ENCODE results near the gene UBN1. TPM values are rescaled to one million over a fixed set of nuclear protein-coding genes. Genes with fewer than 3 reads are reported as not detected.

UBN1 gene
- total and polyA plus RNA-seq, 2 of the 13 experiments (the other 11 are each of a cell fraction or from before 2014, with no cell fraction given), result 10.6 to 23.5 TPM

GRCh38 chr16:4914528-4915225, 67.4 kb downstream of the UBN1 start (continued):
- TF ChIP-seq ZNF839 (CRISPR knock-in tag; IDR thresholded peaks at IDR 0.05; ENCODE audit: borderline replicate concordance) (no peak), ZMYM4 (CRISPR knock-in tag; IDR thresholded peaks at IDR 0.05) (no peak), ZNF503 (CRISPR knock-in tag; IDR thresholded peaks at IDR 0.05) (no peak), TBP (CRISPR knock-in tag; IDR thresholded peaks at IDR 0.05) (no peak), SOX13 (IDR thresholded peaks at IDR 0.05) (no peak), SOX13 (CRISPR knock-in tag; conservative IDR thresholded peaks at IDR 0.05 in 1 of 2, IDR thresholded peaks at IDR 0.05 in 1 of 2) (no peak), MLXIP (CRISPR knock-in tag; IDR thresholded peaks at IDR 0.05; ENCODE audit: borderline replicate concordance) (no peak)
- TF ChIP-seq, protein P1, sequence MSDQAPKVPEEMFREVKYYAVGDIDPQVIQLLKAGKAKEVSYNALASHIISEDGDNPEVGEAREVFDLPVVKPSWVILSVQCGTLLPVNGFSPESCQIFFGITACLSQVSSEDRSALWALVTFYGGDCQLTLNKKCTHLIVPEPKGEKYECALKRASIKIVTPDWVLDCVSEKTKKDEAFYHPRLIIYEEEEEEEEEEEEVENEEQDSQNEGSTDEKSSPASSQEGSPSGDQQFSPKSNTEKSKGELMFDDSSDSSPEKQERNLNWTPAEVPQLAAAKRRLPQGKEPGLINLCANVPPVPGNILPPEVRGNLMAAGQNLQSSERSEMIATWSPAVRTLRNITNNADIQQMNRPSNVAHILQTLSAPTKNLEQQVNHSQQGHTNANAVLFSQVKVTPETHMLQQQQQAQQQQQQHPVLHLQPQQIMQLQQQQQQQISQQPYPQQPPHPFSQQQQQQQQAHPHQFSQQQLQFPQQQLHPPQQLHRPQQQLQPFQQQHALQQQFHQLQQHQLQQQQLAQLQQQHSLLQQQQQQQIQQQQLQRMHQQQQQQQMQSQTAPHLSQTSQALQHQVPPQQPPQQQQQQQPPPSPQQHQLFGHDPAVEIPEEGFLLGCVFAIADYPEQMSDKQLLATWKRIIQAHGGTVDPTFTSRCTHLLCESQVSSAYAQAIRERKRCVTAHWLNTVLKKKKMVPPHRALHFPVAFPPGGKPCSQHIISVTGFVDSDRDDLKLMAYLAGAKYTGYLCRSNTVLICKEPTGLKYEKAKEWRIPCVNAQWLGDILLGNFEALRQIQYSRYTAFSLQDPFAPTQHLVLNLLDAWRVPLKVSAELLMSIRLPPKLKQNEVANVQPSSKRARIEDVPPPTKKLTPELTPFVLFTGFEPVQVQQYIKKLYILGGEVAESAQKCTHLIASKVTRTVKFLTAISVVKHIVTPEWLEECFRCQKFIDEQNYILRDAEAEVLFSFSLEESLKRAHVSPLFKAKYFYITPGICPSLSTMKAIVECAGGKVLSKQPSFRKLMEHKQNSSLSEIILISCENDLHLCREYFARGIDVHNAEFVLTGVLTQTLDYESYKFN (CRISPR knock-in tag; conservative IDR thresholded peaks at IDR 0.05), result no peak

Measured in HepG2 (cell line).